T-helper 2 cell treated with Interferon-gamma antibody and Interleukin-4, amounts not matched to agents 5 μg/mL and 100 μg/mL, for 36 hours (primary cell): ENCODE results near the gene LMO3.
"Not testable (repeated sequence)": the region's sequence is repeated elsewhere in the genome, so short reads cannot be mapped to it uniquely, and the experiment has no call there.

Experiments used
- DNase-seq: peaks from one replicate; pipeline ENCODE4 v3.0.0; 2021; ENCODE audit warnings: low spot score
- H3K27ac Mint-ChIP-seq: one replicate; pipeline ENCODE4 v1.8.0; 2021; ENCODE audit warnings: mild to moderate bottlenecking, mixed read lengths
- H3K27me3 Mint-ChIP-seq: one replicate; pipeline ENCODE4 v1.8.0; 2021; ENCODE audit warnings: low read depth, mixed read lengths
- H3K36me3 Mint-ChIP-seq: one replicate; pipeline ENCODE4 v1.8.0; 2021; ENCODE audit warnings: low read depth, mixed read lengths
- H3K4me1 Mint-ChIP-seq: one replicate; pipeline ENCODE4 v1.8.0; 2021; ENCODE audit warnings: low read depth, mixed read lengths
- H3K4me3 Mint-ChIP-seq: one replicate; pipeline ENCODE4 v1.8.0; 2022; ENCODE audit warnings: mild to moderate bottlenecking, moderate library complexity, mixed read lengths
- H3K9me3 Mint-ChIP-seq: one replicate; pipeline ENCODE4 v1.8.0; 2021; ENCODE audit warnings: mixed read lengths

The LMO3 gene

GRCh38 chr12:16553457-16553856 is 52.5 kb downstream of the LMO3 start:
- Mint-ChIP-seq H3K4me1 (no peaks in the 10 kb centered on the region), H3K27ac (no peak overlapping the region), H3K36me3 (no peaks in the 10 kb centered on the region), H3K27me3 (no peaks in the 10 kb centered on the region), H3K9me3 (peaks cover 3% of the 10 kb centered on the region), H3K4me3 (no peak overlapping the region)
- no peak for DNase-seq

DNA sequence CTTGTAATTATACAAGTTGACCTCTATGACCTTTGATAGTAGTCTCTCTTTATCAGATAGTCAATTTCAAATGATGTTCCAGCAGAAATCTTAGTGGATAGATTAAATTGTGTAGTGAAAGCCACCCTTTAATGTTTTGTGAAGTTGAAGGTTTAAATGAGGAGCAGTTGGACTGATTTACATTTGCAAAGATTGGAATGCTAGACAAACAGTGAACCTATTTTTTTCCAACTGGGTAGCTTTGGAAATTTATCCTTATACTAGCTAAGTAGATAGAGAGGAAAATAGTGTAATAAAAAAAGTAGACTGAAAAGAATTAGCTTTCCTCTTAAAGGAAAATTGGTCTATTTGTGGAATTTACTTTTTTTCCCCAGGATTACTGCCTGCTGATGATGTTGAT is 53.7 kb downstream of the LMO3 start:
- H3K27ac Mint-ChIP-seq = no peak overlapping the region
- DNase-seq = no peak
- H3K36me3 Mint-ChIP-seq = no peaks in the 10 kb centered on the region
- H3K4me1 Mint-ChIP-seq = no peaks in the 10 kb centered on the region
- no peaks in the 10 kb centered on the region for H3K27me3 Mint-ChIP-seq
- no peak overlapping the region for H3K4me3 Mint-ChIP-seq
- peaks cover 12% of the 10 kb centered on the region for H3K9me3 Mint-ChIP-seq

DNA sequence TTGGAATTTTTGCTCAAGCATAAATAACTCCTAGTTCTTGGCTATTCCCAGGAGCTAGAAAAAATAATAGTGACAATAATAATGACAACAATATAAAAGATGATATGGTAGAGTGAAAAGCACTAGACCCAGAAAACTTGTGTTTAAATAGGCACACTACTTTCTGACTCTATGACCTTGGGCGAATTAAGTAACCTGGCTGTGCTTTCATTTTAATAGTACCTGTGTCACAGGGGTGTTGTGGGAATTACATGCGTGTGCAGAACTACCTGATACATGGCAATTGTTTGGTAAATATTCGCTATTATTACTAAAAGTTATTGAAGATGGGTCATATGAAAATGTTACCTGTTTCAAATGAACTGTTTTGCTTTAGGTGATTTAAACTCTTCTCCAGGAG is 60.1 kb downstream of the LMO3 start:
- Mint-ChIP-seq H3K4me1 (no peaks in the 10 kb centered on the region), H3K4me3 (no peak overlapping the region)
- no peak for DNase-seq

GRCh38 chr12:16542586-16542985 is 63.4 kb downstream of the LMO3 start:
- H3K4me1 Mint-ChIP-seq = no peaks in the 10 kb centered on the region
- no peak overlapping the region for H3K4me3 Mint-ChIP-seq
- no peak for DNase-seq
- H3K36me3 Mint-ChIP-seq = no peaks in the 10 kb centered on the region
- peaks cover 22% of the 10 kb centered on the region for H3K9me3 Mint-ChIP-seq
- no peak overlapping the region for H3K27ac Mint-ChIP-seq
- no peaks in the 10 kb centered on the region for H3K27me3 Mint-ChIP-seq

More for the DNA sequence above, 60.1 kb downstream of the LMO3 start:
- H3K27me3 Mint-ChIP-seq = no peaks in the 10 kb centered on the region
- H3K9me3 Mint-ChIP-seq = peaks cover 15% of the 10 kb centered on the region
- H3K36me3 Mint-ChIP-seq = no peaks in the 10 kb centered on the region
- no peak overlapping the region for H3K27ac Mint-ChIP-seq

DNA sequence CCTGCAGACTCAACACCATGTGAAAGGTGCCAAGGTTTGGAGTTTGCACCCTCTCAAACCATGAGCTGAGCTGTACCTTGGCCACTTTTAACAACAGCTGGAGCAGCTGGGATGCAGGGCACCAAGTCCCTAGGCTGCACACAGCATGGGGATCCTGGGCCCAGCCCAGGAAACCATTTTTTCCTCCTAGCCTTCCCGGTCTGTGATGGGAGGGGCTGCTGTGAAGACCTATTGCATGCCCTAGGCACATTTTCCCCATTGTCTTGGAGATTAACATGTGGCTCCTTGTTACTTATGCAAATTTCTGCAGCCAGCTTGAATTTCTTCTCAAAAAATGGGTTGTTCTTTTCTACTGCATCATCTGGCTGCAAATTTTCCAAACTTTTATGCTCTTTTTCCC is 68.3 kb downstream of the LMO3 start:
- not testable (repeated sequence) for H3K4me1 Mint-ChIP-seq, DNase-seq, H3K27ac Mint-ChIP-seq, H3K36me3 Mint-ChIP-seq, H3K27me3 Mint-ChIP-seq, H3K4me3 Mint-ChIP-seq
- peaks cover 28% of the 10 kb centered on the region for H3K9me3 Mint-ChIP-seq

DNA sequence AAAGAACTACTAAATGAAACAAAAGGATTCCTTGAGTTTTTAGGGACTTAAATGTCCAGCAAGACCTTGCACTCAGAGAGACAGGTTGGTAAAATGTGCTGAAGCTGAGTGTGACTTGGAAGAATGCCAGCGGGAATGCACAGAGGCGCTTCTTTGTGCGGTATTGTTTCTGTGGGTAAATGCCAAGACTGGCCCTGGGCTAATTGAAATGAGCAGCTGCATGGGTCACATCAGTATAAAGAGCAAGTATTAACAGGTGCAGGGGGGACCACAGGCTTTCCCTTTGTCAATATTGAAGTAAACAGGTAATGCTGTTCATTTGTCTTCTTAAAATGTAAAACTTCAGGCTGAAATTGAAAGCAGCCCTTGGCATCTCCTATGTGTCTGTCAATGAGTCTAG is 74.3 kb downstream of the LMO3 start:
- Mint-ChIP-seq H3K27ac (no peak overlapping the region), H3K4me3 (no peak overlapping the region), H3K4me1 (no peaks in the 10 kb centered on the region), H3K27me3 (no peaks in the 10 kb centered on the region), H3K36me3 (no peaks in the 10 kb centered on the region), H3K9me3 (peaks cover 21% of the 10 kb centered on the region)
- no peak for DNase-seq

DNA sequence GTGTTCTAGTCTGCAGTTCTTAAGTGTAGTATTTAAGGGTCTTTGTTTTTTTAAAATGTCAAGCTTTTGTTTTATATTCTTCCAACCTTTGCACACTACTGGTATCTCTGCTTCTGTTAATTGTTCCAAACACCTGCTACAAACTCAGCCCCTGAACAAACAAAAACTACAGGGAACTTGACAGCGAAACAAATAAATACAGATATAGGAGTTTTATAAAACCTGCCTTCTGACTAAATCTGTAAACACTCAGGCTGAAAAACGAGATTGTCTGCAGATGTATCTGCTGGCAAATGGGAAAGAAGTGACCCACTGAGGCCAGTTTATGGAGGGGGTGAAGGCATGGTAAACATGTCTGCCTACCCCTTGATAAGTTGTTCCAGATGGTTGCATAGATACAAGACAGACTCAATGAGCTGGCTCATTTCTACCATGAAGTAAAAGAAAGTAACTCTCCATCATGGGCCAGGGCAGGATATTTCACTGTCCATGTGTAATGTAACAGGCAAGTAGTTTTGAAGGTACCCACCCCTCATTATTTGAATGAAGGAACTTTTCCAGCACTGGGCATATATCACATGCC is 75.6 kb downstream of the LMO3 start:
- Mint-ChIP-seq H3K27me3 (no peaks in the 10 kb centered on the region), H3K4me3 (no peak overlapping the region), H3K4me1 (no peaks in the 10 kb centered on the region), H3K27ac (no peak overlapping the region), H3K36me3 (no peaks in the 10 kb centered on the region), H3K9me3 (peaks cover 13% of the 10 kb centered on the region)
- no peak for DNase-seq

DNA sequence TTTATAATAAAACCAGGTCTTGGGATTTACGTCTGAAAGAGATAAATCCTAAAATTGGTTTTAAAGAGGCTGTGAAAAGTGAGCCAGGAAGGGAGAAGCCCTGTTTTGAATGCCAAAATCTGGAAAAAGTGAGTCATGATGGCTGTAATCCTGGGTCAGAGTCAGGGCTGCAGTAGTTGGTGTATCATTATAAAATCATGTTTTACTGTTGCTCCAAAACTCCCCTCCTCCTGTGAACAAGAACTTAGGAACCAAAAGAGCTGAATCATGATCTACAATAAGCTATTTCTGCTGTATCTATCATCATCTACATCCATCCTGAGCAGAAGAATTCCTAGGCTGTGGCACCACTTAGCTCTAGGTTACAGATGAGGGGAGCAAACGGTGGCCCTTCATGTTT is 79.3 kb downstream of the LMO3 start:
- H3K9me3 Mint-ChIP-seq = peaks cover 11% of the 10 kb centered on the region
- no peak overlapping the region for H3K27ac Mint-ChIP-seq
- no peaks in the 10 kb centered on the region for H3K27me3 Mint-ChIP-seq
- DNase-seq = no peak
- H3K4me3 Mint-ChIP-seq = no peak overlapping the region
- H3K36me3 Mint-ChIP-seq = no peaks in the 10 kb centered on the region
- no peaks in the 10 kb centered on the region for H3K4me1 Mint-ChIP-seq

DNA sequence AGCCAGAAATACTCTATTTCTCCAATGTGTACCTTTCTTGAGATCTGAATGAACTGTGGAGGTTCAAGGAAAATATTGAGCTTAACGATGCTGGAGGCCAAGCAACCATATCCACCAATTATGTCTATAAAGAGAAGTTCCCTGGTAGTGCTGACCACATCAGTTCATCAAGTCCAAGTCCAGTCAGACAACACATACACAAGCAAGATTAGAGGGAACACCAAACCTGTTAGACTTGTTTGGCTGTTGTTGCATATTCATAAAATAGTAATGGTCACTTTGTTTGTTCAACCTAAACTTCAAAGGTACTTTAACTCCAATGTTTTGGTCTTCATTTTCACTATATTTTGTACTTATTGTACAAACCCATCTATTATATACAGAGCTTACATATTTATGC is 81.6 kb downstream of the LMO3 start:
- H3K36me3 Mint-ChIP-seq = no peaks in the 10 kb centered on the region
- no peaks in the 10 kb centered on the region for H3K4me1 Mint-ChIP-seq
- H3K9me3 Mint-ChIP-seq = peaks cover 7% of the 10 kb centered on the region
- no peak overlapping the region for H3K27ac Mint-ChIP-seq
- no peaks in the 10 kb centered on the region for H3K27me3 Mint-ChIP-seq
- H3K4me3 Mint-ChIP-seq = no peak overlapping the region
- DNase-seq = no peak

GRCh38 chr12:16523951-16524331 is 82.0 kb downstream of the LMO3 start:
- Mint-ChIP-seq H3K27ac (no peak overlapping the region), H3K36me3 (no peaks in the 10 kb centered on the region), H3K27me3 (no peaks in the 10 kb centered on the region), H3K9me3 (peaks cover 8% of the 10 kb centered on the region), H3K4me3 (no peak overlapping the region), H3K4me1 (no peaks in the 10 kb centered on the region)
- DNase-seq = no peak

DNA sequence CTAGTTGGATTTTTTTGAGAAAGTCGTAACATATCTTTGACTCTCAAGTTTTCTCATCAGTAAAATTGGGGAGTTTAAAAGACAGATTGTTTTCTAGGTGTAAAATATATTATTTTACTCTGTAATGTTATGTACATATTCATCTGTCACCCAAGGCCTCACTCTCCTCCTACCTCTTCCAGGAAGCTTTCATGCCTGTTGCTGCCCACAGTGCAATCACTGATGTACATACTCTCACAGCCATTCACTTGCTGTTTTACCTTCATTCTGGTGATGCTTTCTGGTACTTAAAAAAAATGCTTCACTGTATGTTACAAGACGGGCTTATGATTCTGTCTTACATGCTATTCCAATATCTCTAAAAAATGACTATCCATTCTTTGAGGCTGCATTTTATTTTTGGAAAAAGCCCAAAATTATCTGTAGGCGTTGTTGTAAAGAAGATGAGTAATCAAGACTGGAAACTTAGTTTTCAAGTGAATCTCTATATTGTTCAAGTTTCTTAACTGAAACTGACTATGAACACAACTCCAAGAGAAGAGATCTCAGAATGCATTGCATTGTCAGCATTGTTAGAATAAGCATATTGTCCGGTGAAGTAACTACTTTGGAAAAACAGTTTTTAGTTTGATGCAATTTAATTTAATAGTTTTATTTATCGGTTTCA is 82.5 kb downstream of the LMO3 start:
- H3K27ac Mint-ChIP-seq = no peak overlapping the region
- H3K4me3 Mint-ChIP-seq = no peak overlapping the region
- H3K9me3 Mint-ChIP-seq = peaks cover 8% of the 10 kb centered on the region
- H3K36me3 Mint-ChIP-seq = no peaks in the 10 kb centered on the region
- H3K4me1 Mint-ChIP-seq = no peaks in the 10 kb centered on the region
- DNase-seq = no peak
- no peaks in the 10 kb centered on the region for H3K27me3 Mint-ChIP-seq

DNA sequence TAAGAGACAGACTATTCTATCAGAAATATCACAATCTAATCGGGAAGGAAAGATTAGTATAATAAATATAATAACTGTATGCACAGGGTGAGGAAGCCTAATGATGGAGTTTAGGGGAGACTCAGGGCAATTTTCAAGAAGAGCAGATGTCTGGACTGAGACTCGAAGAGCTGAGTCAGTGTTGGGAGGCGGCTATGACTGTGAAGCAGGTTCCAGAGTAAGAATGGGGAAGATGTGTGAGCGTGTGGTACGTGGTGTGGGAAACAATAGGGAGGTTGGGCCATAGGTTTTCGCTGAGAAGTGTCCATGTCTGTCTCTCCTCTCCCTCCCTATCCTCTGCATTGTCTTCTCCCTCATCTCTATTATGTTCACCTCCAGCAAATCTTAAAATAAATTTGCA is 85.6 kb downstream of the LMO3 start:
- Mint-ChIP-seq H3K9me3 (peaks cover 12% of the 10 kb centered on the region), H3K4me3 (no peak overlapping the region), H3K36me3 (no peaks in the 10 kb centered on the region), H3K27me3 (no peaks in the 10 kb centered on the region), H3K27ac (no peak overlapping the region), H3K4me1 (no peaks in the 10 kb centered on the region)
- DNase-seq = no peak

- no peak for DNase-seq
- Mint-ChIP-seq H3K9me3 (peaks cover 15% of the 10 kb centered on the region), H3K36me3 (no peaks in the 10 kb centered on the region), H3K4me1 (no peaks in the 10 kb centered on the region), H3K27me3 (no peaks in the 10 kb centered on the region), H3K4me3 (no peak overlapping the region), H3K27ac (no peak overlapping the region)
Measured at GRCh38 chr12:16515666-16516065, 90.3 kb downstream of the LMO3 start.

GRCh38 chr12:16513231-16513630 is 92.7 kb downstream of the LMO3 start:
- Mint-ChIP-seq H3K27ac (no peak overlapping the region), H3K27me3 (no peaks in the 10 kb centered on the region), H3K4me1 (no peaks in the 10 kb centered on the region), H3K36me3 (no peaks in the 10 kb centered on the region), H3K9me3 (peaks cover 10% of the 10 kb centered on the region), H3K4me3 (no peak overlapping the region)
- no peak for DNase-seq

- no peak overlapping the region for H3K27ac Mint-ChIP-seq
- no peaks in the 10 kb centered on the region for H3K27me3 Mint-ChIP-seq
- H3K36me3 Mint-ChIP-seq = no peaks in the 10 kb centered on the region
Measured at GRCh38 chr12:16509411-16509810, 96.6 kb downstream of the LMO3 start.

More at GRCh38 chr12:16509411-16509810, 96.6 kb downstream of the LMO3 start:
- H3K4me3 Mint-ChIP-seq = no peak overlapping the region
- DNase-seq = no peak
- no peaks in the 10 kb centered on the region for H3K4me1 Mint-ChIP-seq
- H3K9me3 Mint-ChIP-seq = peaks cover 11% of the 10 kb centered on the region
